ENCODE data around the gene TSC22D4.
"Not testable (repeated sequence)": the region's sequence is repeated elsewhere in the genome, so short reads cannot be mapped to it uniquely, and the experiment has no call there.

The TSC22D4 gene

GRCh38 chr7:100452513-100452912, 26.5 kb downstream of the TSC22D4 start:
- Histone ChIP-seq H3K4me1 (ENCODE audit: insufficient read depth, low read length) (peaks cover 10% of the 10 kb centered on the region; the same call in 1 of the 2 replicates), H3K36me3 (ENCODE audit: insufficient read depth, low read length) (no peaks in the 10 kb centered on the region), H3K9me3 (ENCODE audit: control insufficient read depth, insufficient read depth, low read length) (no peaks in the 10 kb centered on the region), H3K9ac (ENCODE audit: low read depth, low read length) (no peak overlapping the region)

- no peaks in the 10 kb centered on the region for H3K9me3 ChIP-seq (ENCODE audit: control insufficient read depth, insufficient read depth, low read length)
- peaks cover 4% of the 10 kb centered on the region; the same call in 1 of the 2 replicates for H3K4me1 ChIP-seq (ENCODE audit: insufficient read depth, low read length)
- no peak overlapping the region for H3K9ac ChIP-seq (ENCODE audit: low read depth, low read length)
- H3K36me3 ChIP-seq (ENCODE audit: insufficient read depth, low read length) = no peaks in the 10 kb centered on the region
These were observed 29.7 kb downstream of the TSC22D4 start for GRCh38 chr7:100449190-100449795.

- H3K9ac ChIP-seq (ENCODE audit: low read depth, low read length); H3K36me3 ChIP-seq (ENCODE audit: insufficient read depth, low read length); H3K9me3 ChIP-seq (ENCODE audit: control insufficient read depth, insufficient read depth, low read length); H3K4me1 ChIP-seq (ENCODE audit: insufficient read depth, low read length): not testable (repeated sequence)
These were observed 31.7 kb downstream of the TSC22D4 start for GRCh38 chr7:100447363-100447762.

GRCh38 chr7:100446040-100446439, 33.0 kb downstream of the TSC22D4 start:
- Histone ChIP-seq H3K36me3 (ENCODE audit: insufficient read depth, low read length) (no peaks in the 10 kb centered on the region), H3K9ac (ENCODE audit: low read depth, low read length) (no peak overlapping the region), H3K9me3 (ENCODE audit: control insufficient read depth, insufficient read depth, low read length) (no peaks in the 10 kb centered on the region), H3K4me1 (ENCODE audit: insufficient read depth, low read length) (peaks cover 8% of the 10 kb centered on the region; the same call in 1 of the 2 replicates)

- no peak overlapping the region for H3K9ac ChIP-seq (ENCODE audit: low read depth, low read length)
These were observed 34.4 kb downstream of the TSC22D4 start for GRCh38 chr7:100444311-100445278.

GRCh38 chr7:100443096-100443840, 35.7 kb downstream of the TSC22D4 start:
- Histone ChIP-seq H3K4me1 (ENCODE audit: insufficient read depth, low read length) (peaks cover 8% of the 10 kb centered on the region; the same call in 1 of the 2 replicates), H3K9ac (ENCODE audit: low read depth, low read length) (no peak overlapping the region), H3K9me3 (ENCODE audit: control insufficient read depth, insufficient read depth, low read length) (no peaks in the 10 kb centered on the region), H3K36me3 (ENCODE audit: insufficient read depth, low read length) (no peaks in the 10 kb centered on the region)

More at GRCh38 chr7:100444311-100445278, 34.4 kb downstream of the TSC22D4 start:
- no peaks in the 10 kb centered on the region for H3K9me3 ChIP-seq (ENCODE audit: control insufficient read depth, insufficient read depth, low read length)
- no peaks in the 10 kb centered on the region for H3K36me3 ChIP-seq (ENCODE audit: insufficient read depth, low read length)
- H3K4me1 ChIP-seq (ENCODE audit: insufficient read depth, low read length) = peaks cover 8% of the 10 kb centered on the region; the same call in 1 of the 2 replicates

GRCh38 chr7:100441641-100442535, 37.1 kb downstream of the TSC22D4 start:
- Histone ChIP-seq H3K4me1 (ENCODE audit: insufficient read depth, low read length) (peaks cover 8% of the 10 kb centered on the region; the same call in 1 of the 2 replicates), H3K9ac (ENCODE audit: low read depth, low read length) (no peak overlapping the region), H3K9me3 (ENCODE audit: control insufficient read depth, insufficient read depth, low read length) (no peaks in the 10 kb centered on the region), H3K36me3 (ENCODE audit: insufficient read depth, low read length) (no peaks in the 10 kb centered on the region)

GRCh38 chr7:100439244-100439643, 39.8 kb downstream of the TSC22D4 start:
- H3K9ac ChIP-seq (ENCODE audit: low read depth, low read length); H3K9me3 ChIP-seq (ENCODE audit: control insufficient read depth, insufficient read depth, low read length); H3K36me3 ChIP-seq (ENCODE audit: insufficient read depth, low read length); H3K4me1 ChIP-seq (ENCODE audit: insufficient read depth, low read length): not testable (repeated sequence)

GRCh38 chr7:100438731-100439130, 40.3 kb downstream of the TSC22D4 start:
- H3K4me1 ChIP-seq (ENCODE audit: insufficient read depth, low read length); H3K9me3 ChIP-seq (ENCODE audit: control insufficient read depth, insufficient read depth, low read length); H3K36me3 ChIP-seq (ENCODE audit: insufficient read depth, low read length); H3K9ac ChIP-seq (ENCODE audit: low read depth, low read length): not testable (repeated sequence)

- H3K9ac ChIP-seq (ENCODE audit: low read depth, low read length) = no peak overlapping the region
- H3K4me1 ChIP-seq (ENCODE audit: insufficient read depth, low read length) = no peaks in the 10 kb centered on the region
- no peaks in the 10 kb centered on the region for H3K9me3 ChIP-seq (ENCODE audit: control insufficient read depth, insufficient read depth, low read length)
- 0 out of 2 replicates have a peak, but pooled peaks cover 4% of the 10 kb centered on the region for H3K36me3 ChIP-seq (ENCODE audit: insufficient read depth, low read length)
These were observed 40.8 kb downstream of the TSC22D4 start for GRCh38 chr7:100438172-100438571.

- 0 out of 2 replicates have a peak, but pooled peaks cover 6% of the 10 kb centered on the region for H3K36me3 ChIP-seq (ENCODE audit: insufficient read depth, low read length)
- H3K9me3 ChIP-seq (ENCODE audit: control insufficient read depth, insufficient read depth, low read length) = no peaks in the 10 kb centered on the region
- peak overlapping the region; percentile 65; the same call in 1 of the 2 replicates for H3K9ac ChIP-seq (ENCODE audit: low read depth, low read length)
- H3K4me1 ChIP-seq (ENCODE audit: insufficient read depth, low read length) = no peaks in the 10 kb centered on the region
These were observed 41.6 kb downstream of the TSC22D4 start for GRCh38 chr7:100437150-100438100.

GRCh38 chr7:100435401-100436304, 43.4 kb downstream of the TSC22D4 start:
- no peaks in the 10 kb centered on the region for H3K9me3 ChIP-seq (ENCODE audit: control insufficient read depth, insufficient read depth, low read length)
- H3K4me1 ChIP-seq (ENCODE audit: insufficient read depth, low read length) = no peaks in the 10 kb centered on the region; the same call in 1 of the 2 replicates
- H3K36me3 ChIP-seq (ENCODE audit: insufficient read depth, low read length) = 0 out of 2 replicates have a peak, but pooled peaks cover 10% of the 10 kb centered on the region
- H3K9ac ChIP-seq (ENCODE audit: low read depth, low read length) = peak overlapping the region; percentile 62

Measured in ES-I3 (cell line).